AG20443 (cell line): ENCODE data around the gene LONP1.
"Not testable (repeated sequence)": the region's sequence is repeated elsewhere in the genome, so short reads cannot be mapped to it uniquely, and the experiment has no call there.

ENCODE experiments used
- DNase-seq: peaks from one replicate; pipeline ENCODE4 v3.0.0; 2012; ENCODE audit warnings: low spot score, mixed read lengths

Gene LONP1

GRCh38 chr19:5693195-5694166, 26.5 kb downstream of the LONP1 start:
- no peak for DNase-seq

GRCh38 chr19:5692723-5693194, 27.2 kb downstream of the LONP1 start:
- DNase-seq, result no peak

GRCh38 chr19:5691822-5692722, 27.9 kb downstream of the LONP1 start:
- DNase-seq, result peak; percentile 32

GRCh38 chr19:5690955-5691821, 28.8 kb downstream of the LONP1 start:
- DNase-seq, result peak; percentile 55

GRCh38 chr19:5690125-5690954, 29.6 kb downstream of the LONP1 start, which contains the start of gene RPL36:
Gene RPL36, plus strand, starts transcription at chr19:5690295. Its CDS starts 213 bp downstream, at chr19:5690508.
- peak; percentile 97 for DNase-seq

- DNase-seq, result not testable (repeated sequence)
These were observed 31.6 kb downstream of the LONP1 start for GRCh38 chr19:5688262-5688881.

GRCh38 chr19:5687360-5688198, 32.4 kb downstream of the LONP1 start:
- no peak for DNase-seq

- DNase-seq, result peak; percentile 97
These were observed 33.1 kb downstream of the LONP1 start for GRCh38 chr19:5686647-5687359.

- no peak for DNase-seq
These were observed 33.7 kb downstream of the LONP1 start for GRCh38 chr19:5686326-5686646.

GRCh38 chr19:5684694-5685430, 35.1 kb downstream of the LONP1 start:
- DNase-seq, result no peak

GRCh38 chr19:5683177-5683886, 36.6 kb downstream of the LONP1 start:
- DNase-seq, result no peak

- no peak for DNase-seq
These were observed 37.9 kb downstream of the LONP1 start for GRCh38 chr19:5682107-5682482.

GRCh38 chr19:5681391-5682106, 38.4 kb downstream of the LONP1 start:
- DNase-seq, result no peak

- peak; percentile 97 for DNase-seq
These were observed 39.2 kb downstream of the LONP1 start, which contains the start of the genes HSD11B1L and MICOS13 for GRCh38 chr19:5680437-5681368. Gene HSD11B1L, plus strand, starts transcription at chr19:5681027. Its CDS starts 3,806 bp downstream, at chr19:5684833. Gene MICOS13, minus strand, starts transcription at chr19:5680516. Its CDS starts 30 bp downstream, at chr19:5680486.

- DNase-seq, result peak; percentile 56
These were observed 39.9 kb downstream of the LONP1 start for GRCh38 chr19:5680084-5680436.
